HL-60 (cell line): ENCODE results near the gene NVL.

Experiments used
- DNase-seq, 2 experiments: peaks; one replicate each; pipeline ENCODE4 v3.0.0-alpha.2; 2010 to 2020; ENCODE audit warnings: low read depth in 1 of 2, low spot score in 1 of 2
- H3K27ac ChIP-seq: fragments of 250-450 bp; sonication (Bioruptor Pico); replicated peaks from 2 replicates; pipeline ENCODE4 v1.5.1; 2020; ENCODE audit warnings: mild to moderate bottlenecking, moderate library complexity
- H3K27me3 ChIP-seq: fragments of 250-450 bp; sonication (Bioruptor Pico); 2 replicates; pipeline ENCODE4 v1.5.1; 2021; ENCODE audit warnings: mild to moderate bottlenecking, moderate library complexity; ENCODE audit not compliant: insufficient read depth, poor library complexity, severe bottlenecking
- H3K4me3 ChIP-seq: replicated peaks from 2 replicates; pipeline ENCODE4 v1.5.1; 2011; ENCODE audit warnings: mild to moderate bottlenecking, control low read depth, low read length; ENCODE audit not compliant: insufficient read depth
- GABPA ChIP-seq: IDR thresholded peaks from 2 replicates; pipeline ENCODE4 v1.6.1; 2012; ENCODE audit warnings: low read depth
- POLR2AphosphoS5 ChIP-seq: IDR thresholded peaks from 2 replicates; pipeline ENCODE4 v1.6.1; 2012; ENCODE audit warnings: low read depth
- SPI1 ChIP-seq: IDR thresholded peaks from 2 replicates; pipeline ENCODE4 v1.6.1; 2012; ENCODE audit warnings: low read depth, mild to moderate bottlenecking, borderline replicate concordance
- TF ChIP-seq, protein P1 (sequence below): IDR thresholded peaks from one replicate; pipeline ENCODE4 v1.5.1; 2011; ENCODE audit warnings: low read length, control low read depth, inconsistent platforms; ENCODE audit not compliant: insufficient read depth
- TF ChIP-seq, protein P2 (sequence below): IDR thresholded peaks from 2 replicates; pipeline ENCODE4 v1.6.1; 2012; ENCODE audit warnings: low read depth; ENCODE audit not compliant: insufficient replicate concordance

The NVL gene

GRCh38 chr1:224328644-224329043, 1.3 kb downstream of the NVL start:
- H3K27ac ChIP-seq = no peak overlapping the region
- H3K4me3 ChIP-seq = peak overlapping the region; percentile 81
- H3K27me3 ChIP-seq = no peaks in the 10 kb centered on the region
- TF ChIP-seq, protein P1, sequence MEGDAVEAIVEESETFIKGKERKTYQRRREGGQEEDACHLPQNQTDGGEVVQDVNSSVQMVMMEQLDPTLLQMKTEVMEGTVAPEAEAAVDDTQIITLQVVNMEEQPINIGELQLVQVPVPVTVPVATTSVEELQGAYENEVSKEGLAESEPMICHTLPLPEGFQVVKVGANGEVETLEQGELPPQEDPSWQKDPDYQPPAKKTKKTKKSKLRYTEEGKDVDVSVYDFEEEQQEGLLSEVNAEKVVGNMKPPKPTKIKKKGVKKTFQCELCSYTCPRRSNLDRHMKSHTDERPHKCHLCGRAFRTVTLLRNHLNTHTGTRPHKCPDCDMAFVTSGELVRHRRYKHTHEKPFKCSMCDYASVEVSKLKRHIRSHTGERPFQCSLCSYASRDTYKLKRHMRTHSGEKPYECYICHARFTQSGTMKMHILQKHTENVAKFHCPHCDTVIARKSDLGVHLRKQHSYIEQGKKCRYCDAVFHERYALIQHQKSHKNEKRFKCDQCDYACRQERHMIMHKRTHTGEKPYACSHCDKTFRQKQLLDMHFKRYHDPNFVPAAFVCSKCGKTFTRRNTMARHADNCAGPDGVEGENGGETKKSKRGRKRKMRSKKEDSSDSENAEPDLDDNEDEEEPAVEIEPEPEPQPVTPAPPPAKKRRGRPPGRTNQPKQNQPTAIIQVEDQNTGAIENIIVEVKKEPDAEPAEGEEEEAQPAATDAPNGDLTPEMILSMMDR = no peak
- TF ChIP-seq, protein P2, sequence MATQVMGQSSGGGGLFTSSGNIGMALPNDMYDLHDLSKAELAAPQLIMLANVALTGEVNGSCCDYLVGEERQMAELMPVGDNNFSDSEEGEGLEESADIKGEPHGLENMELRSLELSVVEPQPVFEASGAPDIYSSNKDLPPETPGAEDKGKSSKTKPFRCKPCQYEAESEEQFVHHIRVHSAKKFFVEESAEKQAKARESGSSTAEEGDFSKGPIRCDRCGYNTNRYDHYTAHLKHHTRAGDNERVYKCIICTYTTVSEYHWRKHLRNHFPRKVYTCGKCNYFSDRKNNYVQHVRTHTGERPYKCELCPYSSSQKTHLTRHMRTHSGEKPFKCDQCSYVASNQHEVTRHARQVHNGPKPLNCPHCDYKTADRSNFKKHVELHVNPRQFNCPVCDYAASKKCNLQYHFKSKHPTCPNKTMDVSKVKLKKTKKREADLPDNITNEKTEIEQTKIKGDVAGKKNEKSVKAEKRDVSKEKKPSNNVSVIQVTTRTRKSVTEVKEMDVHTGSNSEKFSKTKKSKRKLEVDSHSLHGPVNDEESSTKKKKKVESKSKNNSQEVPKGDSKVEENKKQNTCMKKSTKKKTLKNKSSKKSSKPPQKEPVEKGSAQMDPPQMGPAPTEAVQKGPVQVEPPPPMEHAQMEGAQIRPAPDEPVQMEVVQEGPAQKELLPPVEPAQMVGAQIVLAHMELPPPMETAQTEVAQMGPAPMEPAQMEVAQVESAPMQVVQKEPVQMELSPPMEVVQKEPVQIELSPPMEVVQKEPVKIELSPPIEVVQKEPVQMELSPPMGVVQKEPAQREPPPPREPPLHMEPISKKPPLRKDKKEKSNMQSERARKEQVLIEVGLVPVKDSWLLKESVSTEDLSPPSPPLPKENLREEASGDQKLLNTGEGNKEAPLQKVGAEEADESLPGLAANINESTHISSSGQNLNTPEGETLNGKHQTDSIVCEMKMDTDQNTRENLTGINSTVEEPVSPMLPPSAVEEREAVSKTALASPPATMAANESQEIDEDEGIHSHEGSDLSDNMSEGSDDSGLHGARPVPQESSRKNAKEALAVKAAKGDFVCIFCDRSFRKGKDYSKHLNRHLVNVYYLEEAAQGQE = no peak
- TF ChIP-seq GABPA (no peak), POLR2AphosphoS5 (no peak), SPI1 (no peak)
- no peak for DNase-seq

DNA sequence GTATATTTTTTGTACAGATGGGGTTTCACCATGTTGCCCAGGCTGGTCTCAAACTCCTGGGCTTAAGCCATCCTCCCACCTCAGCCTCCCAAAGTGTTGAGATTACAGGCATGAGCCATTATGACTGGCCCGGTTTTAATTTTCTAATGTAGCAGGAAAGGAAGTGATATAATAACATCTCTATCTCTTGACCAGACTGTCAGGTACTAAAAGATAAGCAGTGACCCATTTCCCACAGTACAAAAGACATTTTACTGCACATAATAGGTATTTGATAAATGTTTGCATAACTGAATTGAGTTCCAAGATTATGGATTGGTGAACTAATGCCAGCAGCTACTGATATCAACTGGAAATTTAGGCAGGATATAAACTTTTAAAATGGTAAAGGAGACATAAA, 4.0 kb downstream of the NVL start:
- Histone ChIP-seq H3K27me3 (no peaks in the 10 kb centered on the region), H3K4me3 (no peak overlapping the region), H3K27ac (no peak overlapping the region)
- DNase-seq = no peak
- TF ChIP-seq SPI1 (no peak), GABPA (no peak), POLR2AphosphoS5 (no peak)
- TF ChIP-seq, protein P2 = no peak
- TF ChIP-seq, protein P1 = no peak

DNA sequence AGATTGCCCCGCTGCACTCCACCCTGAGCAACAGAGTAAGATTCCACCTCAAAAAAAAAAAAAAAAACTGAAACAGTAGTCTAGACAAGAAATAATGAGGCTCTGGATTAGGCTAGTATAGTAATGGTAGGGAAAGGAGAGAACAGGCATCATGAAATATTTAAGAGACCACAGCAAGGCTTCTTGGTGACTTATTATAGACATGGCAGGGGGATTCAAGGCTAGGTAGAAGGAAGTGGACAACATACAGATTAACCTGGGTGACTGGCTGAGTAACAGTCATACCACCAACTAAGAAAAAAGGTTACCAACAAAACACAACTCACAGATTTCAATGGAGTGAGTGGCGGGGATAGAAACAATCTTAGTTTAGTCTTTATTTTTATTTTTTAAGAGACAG, 8.3 kb downstream of the NVL start:
- Histone ChIP-seq H3K4me3 (no peak overlapping the region), H3K27ac (no peak overlapping the region), H3K27me3 (no peaks in the 10 kb centered on the region)
- TF ChIP-seq GABPA (no peak), SPI1 (no peak)
- TF ChIP-seq, protein P2 = no peak
- DNase-seq = no peak
